Osteoblast (primary cell): ENCODE results near the gene SARDH. TPM values are rescaled to one million over a fixed set of nuclear protein-coding genes. Genes with fewer than 3 reads are reported as not detected.

ENCODE experiments used
- DNase-seq: peaks from one replicate; pipeline ENCODE4 v3.0.0; 2011; ENCODE audit warnings: low spot score, mixed read lengths; ENCODE audit not compliant: insufficient read length; ENCODE audit errors: missing footprints
- H2AFZ ChIP-seq: 2 replicates; pipeline ENCODE4 v1.6.0; 2011; ENCODE audit warnings: mild to moderate bottlenecking, low read length
- H3K27ac ChIP-seq: 2 replicates; pipeline ENCODE4 v1.5.1; 2011; ENCODE audit warnings: mild to moderate bottlenecking, low read depth, low read length, moderate library complexity
- H3K27me3 ChIP-seq: 2 replicates; pipeline ENCODE4 v1.6.0; 2012; ENCODE audit warnings: mild to moderate bottlenecking, control low read depth, inconsistent platforms, low read length, moderate library complexity; ENCODE audit not compliant: insufficient read depth
- H3K36me3 ChIP-seq: 2 replicates; pipeline ENCODE4 v1.5.1; 2011; ENCODE audit warnings: mild to moderate bottlenecking, low read length, control low read depth, moderate library complexity; ENCODE audit not compliant: insufficient read depth
- H3K4me1 ChIP-seq: 2 replicates; pipeline ENCODE4 v1.5.1; 2011; ENCODE audit warnings: mild to moderate bottlenecking, low read length, control low read depth, moderate library complexity; ENCODE audit not compliant: insufficient read depth
- H3K4me2 ChIP-seq: 2 replicates; pipeline ENCODE4 v1.6.0; 2011; ENCODE audit warnings: mild to moderate bottlenecking, low read length; ENCODE audit not compliant: insufficient read depth
- H3K4me3 ChIP-seq: fragments of 200-600 bp; sonication (generic); 3 replicates; pipeline ENCODE4 v1.5.1; 2012; ENCODE audit warnings: mild to moderate bottlenecking, low read length, inconsistent platforms; ENCODE audit not compliant: insufficient read depth
- H3K79me2 ChIP-seq: 2 replicates; pipeline ENCODE4 v1.6.0; 2012; ENCODE audit warnings: mild to moderate bottlenecking, low read length, control low read depth, inconsistent platforms; ENCODE audit not compliant: insufficient read depth
- H3K9me3 ChIP-seq: 2 replicates; pipeline ENCODE4 v1.5.1; 2011; ENCODE audit warnings: low read depth, low read length, control low read depth
- H4K20me1 ChIP-seq: 2 replicates; pipeline ENCODE4 v1.6.0; 2012; ENCODE audit warnings: mild to moderate bottlenecking, low read length, control low read depth; ENCODE audit not compliant: insufficient read depth
- total RNA-seq: library from RNA; depleted of rRNA; stranded (reverse); fragments of >200 nt; gene quantifications from 2 replicates; pipeline ENCODE4 v1.2.3, GENCODE V29; 2012
- TF ChIP-seq, protein P1 (sequence below): IDR thresholded peaks from 2 replicates; pipeline ENCODE4 v1.5.1; 2011; ENCODE audit warnings: mild to moderate bottlenecking, low read depth, low read length, moderate library complexity; ENCODE audit errors: extremely low read depth

SARDH gene
- total RNA-seq, 1 donor, result 5.4 TPM

DNA sequence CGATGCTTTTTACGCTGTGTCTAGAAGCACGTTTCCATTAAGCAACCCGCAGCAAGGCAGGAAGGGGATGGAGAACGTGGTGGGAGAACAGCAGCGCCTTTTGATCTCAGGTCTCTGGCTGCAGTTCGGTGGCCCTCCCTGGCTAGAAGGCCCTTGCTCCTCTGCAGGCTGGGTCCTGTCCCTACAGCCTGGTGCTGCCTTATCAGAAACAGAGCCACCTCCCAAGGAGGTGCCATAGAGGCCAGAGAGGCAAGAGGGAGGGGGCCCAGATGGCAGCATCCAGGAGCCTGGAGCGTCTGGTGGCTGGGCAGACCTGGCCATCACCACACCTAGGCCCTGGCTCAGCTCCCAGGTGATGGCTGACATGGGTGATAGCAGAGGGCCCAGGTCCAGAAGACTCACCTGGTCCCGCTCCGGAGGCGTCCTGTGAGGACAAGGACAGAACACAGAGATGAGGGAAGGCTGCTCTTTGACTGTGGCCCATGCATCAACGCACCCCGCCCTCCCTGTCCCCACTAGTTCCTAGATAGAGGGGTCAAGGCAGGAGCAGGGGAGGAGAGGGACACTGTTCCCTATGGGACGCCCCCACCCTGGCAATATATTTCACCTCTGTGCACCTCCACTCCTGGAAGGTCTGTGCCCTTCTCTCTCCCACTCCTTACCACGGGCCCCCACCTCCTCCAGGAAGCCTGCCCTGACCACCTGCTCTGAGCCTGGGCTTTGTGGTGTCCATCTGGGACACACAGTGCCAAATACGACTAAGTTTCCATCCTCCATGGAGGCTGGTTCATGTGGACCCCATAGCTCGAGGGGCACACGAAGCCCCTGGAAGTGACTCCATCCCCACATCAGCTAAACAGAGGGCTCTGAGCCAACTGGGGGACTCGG is 41.6 kb upstream of the SARDH start:
- TF ChIP-seq, protein P1, sequence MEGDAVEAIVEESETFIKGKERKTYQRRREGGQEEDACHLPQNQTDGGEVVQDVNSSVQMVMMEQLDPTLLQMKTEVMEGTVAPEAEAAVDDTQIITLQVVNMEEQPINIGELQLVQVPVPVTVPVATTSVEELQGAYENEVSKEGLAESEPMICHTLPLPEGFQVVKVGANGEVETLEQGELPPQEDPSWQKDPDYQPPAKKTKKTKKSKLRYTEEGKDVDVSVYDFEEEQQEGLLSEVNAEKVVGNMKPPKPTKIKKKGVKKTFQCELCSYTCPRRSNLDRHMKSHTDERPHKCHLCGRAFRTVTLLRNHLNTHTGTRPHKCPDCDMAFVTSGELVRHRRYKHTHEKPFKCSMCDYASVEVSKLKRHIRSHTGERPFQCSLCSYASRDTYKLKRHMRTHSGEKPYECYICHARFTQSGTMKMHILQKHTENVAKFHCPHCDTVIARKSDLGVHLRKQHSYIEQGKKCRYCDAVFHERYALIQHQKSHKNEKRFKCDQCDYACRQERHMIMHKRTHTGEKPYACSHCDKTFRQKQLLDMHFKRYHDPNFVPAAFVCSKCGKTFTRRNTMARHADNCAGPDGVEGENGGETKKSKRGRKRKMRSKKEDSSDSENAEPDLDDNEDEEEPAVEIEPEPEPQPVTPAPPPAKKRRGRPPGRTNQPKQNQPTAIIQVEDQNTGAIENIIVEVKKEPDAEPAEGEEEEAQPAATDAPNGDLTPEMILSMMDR, result no peak

DNA sequence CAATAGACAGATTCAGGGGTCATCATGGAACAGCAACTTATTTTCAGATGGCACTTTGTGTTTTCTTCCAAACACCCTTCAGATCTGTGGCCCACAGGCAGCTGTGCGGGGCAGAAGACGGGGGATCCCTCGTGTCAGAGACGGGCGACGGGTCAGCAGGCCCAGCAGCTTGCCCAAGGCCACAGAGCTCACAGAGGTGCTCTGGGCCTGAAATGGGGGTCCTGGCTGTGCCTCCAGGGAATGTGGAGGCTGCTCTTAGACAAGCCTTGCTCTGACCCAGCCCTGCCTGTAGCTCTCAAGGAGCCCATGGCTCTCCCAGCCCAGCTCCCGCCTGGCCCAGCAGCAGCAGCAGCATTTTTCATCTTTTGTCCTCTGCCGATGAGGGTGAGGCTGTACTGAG is 40.9 kb upstream of the SARDH start:
- TF ChIP-seq, protein P1, result no peak
- Histone ChIP-seq H3K79me2 (no peaks in the 10 kb centered on the region), H4K20me1 (peaks cover 4% of the 10 kb centered on the region), H3K4me3 (no peak overlapping the region), H3K36me3 (peaks cover 39% of the 10 kb centered on the region), H3K27ac (no peak overlapping the region), H3K4me1 (no peaks in the 10 kb centered on the region), H2AFZ (no peak overlapping the region), H3K4me2 (no peak overlapping the region), H3K27me3 (no peaks in the 10 kb centered on the region), H3K9me3 (no peaks in the 10 kb centered on the region)
- DNase-seq, result no peak

More for the DNA sequence above, 41.6 kb upstream of the SARDH start:
- H2AFZ ChIP-seq, result no peak overlapping the region
- peaks cover 38% of the 10 kb centered on the region for H3K36me3 ChIP-seq
- no peaks in the 10 kb centered on the region for H3K9me3 ChIP-seq
- no peak overlapping the region for H3K27ac ChIP-seq
- DNase-seq, result no peak
- no peaks in the 10 kb centered on the region for H3K27me3 ChIP-seq
- no peak overlapping the region for H3K4me3 ChIP-seq
- H3K79me2 ChIP-seq, result no peaks in the 10 kb centered on the region
- no peaks in the 10 kb centered on the region for H3K4me1 ChIP-seq
- H3K4me2 ChIP-seq, result no peak overlapping the region
- H4K20me1 ChIP-seq, result peaks cover 4% of the 10 kb centered on the region

DNA sequence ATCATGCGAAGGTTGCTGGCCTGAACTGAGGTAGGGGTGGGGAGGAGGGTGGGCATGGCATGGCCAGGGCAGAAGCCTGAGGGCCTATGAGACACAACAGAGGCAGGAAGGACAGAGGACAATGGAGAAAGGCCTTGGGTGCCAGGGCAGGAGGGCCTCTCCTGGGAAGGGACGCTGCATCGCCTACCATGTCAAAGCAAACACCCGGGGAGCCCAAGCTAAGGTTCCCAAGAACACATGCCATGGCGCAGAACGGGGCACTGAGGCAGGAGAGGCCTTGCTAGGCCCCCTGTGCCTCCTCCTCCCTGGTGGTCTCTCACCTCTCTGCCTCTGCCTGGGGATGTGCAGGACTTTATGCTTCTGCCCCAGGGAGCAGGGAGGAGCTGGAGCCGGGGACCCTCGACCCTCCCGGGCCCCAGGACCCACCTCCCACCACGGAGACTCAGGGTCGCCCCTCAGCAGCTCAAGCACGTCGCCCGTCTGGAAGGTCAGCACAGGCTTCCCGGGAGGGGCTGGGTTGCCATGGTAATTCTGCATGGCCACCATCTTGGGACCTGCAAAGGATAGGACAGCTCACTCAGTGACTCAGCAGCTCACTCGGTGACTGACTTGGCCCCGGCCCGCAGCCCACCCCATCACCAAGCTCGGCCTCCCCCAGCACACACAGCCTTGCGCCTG is 40.3 kb upstream of the SARDH start:
- Histone ChIP-seq H3K4me2 (no peak overlapping the region), H3K4me3 (no peak overlapping the region), H4K20me1 (peaks cover 4% of the 10 kb centered on the region), H3K79me2 (no peaks in the 10 kb centered on the region), H3K36me3 (peaks cover 44% of the 10 kb centered on the region), H3K9me3 (no peaks in the 10 kb centered on the region), H2AFZ (no peak overlapping the region), H3K4me1 (no peaks in the 10 kb centered on the region), H3K27me3 (no peaks in the 10 kb centered on the region), H3K27ac (no peak overlapping the region)
- no peak for DNase-seq
- TF ChIP-seq, protein P1, result no peak

DNA sequence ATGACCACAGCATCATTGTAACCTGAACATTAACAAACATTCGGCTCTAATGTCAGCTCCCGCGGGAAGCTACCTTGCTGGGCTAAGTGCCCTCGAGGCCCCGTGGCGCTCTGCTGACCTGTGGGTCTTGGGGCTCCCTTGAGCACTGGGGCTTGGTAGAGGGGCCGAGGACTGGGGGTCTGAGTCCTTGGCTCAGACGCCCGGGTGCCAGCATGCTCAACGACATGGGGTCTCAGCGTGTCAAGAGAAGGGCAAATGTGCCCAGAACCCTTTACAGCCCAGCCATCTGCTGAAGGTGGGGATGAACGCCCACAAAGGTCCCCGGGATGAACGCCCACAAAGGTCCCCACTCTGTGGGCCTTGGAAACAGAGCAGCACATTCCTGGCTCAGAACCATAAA is 39.7 kb upstream of the SARDH start:
- Histone ChIP-seq H3K9me3 (no peaks in the 10 kb centered on the region), H3K27ac (no peak overlapping the region), H3K36me3 (peaks cover 43% of the 10 kb centered on the region), H4K20me1 (peaks cover 4% of the 10 kb centered on the region), H3K79me2 (no peaks in the 10 kb centered on the region), H3K4me3 (no peak overlapping the region), H3K4me2 (no peak overlapping the region), H2AFZ (no peak overlapping the region), H3K4me1 (no peaks in the 10 kb centered on the region), H3K27me3 (no peaks in the 10 kb centered on the region)
- no peak for DNase-seq
- TF ChIP-seq, protein P1, result no peak
